Measurements from ENCODE around the gene TMEM223. TPM values are rescaled to one million over a fixed set of nuclear protein-coding genes. Genes with fewer than 3 reads are reported as not detected.
"Not testable (repeated sequence)": the region's sequence is repeated elsewhere in the genome, so short reads cannot be mapped to it uniquely, and the experiment has no call there.

TMEM223 gene, protein sequence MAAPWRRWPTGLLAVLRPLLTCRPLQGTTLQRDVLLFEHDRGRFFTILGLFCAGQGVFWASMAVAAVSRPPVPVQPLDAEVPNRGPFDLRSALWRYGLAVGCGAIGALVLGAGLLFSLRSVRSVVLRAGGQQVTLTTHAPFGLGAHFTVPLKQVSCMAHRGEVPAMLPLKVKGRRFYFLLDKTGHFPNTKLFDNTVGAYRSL
- 14.7 TPM for total RNA-seq

DNA sequence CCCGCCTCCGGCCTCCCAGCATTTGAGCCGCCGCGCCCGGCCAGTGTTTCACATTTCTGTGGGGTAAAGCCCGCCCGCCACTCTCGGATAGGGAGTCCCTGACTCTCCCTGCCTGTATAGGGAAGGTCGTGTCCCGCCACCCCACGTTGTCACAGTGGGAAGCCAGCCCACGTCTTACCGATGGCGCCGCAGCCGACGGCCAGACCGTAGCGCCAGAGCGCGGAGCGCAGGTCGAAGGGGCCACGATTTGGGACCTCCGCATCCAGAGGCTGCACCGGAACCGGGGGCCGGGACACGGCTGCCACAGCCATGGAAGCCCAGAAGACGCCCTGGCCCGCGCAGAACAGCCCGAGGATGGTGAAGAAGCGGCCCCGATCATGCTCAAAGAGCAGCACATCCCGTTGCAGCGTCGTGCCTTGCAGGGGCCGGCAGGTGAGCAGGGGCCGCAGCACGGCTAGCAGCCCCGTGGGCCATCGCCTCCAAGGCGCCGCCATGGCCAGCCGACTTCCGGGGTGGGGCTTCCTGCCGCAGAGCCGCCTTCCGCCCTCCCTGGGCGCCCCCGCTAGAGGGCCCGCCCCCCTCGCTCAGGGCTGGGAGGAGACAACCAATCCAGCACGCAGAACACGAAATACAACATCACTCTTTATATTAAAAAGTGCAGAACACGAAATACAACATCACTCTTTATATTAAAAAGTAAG, at the start of gene TMEM223:
TMEM223 (minus strand) TSS at position 506 of the 701 bp plus-strand sequence; CDS start at position 494, 12 bp downstream.
- DNase-seq (ENCODE audit: low spot score in 2 of 2) (peak; percentile 84 to 91), FAIRE-seq (no peak)

DNA sequence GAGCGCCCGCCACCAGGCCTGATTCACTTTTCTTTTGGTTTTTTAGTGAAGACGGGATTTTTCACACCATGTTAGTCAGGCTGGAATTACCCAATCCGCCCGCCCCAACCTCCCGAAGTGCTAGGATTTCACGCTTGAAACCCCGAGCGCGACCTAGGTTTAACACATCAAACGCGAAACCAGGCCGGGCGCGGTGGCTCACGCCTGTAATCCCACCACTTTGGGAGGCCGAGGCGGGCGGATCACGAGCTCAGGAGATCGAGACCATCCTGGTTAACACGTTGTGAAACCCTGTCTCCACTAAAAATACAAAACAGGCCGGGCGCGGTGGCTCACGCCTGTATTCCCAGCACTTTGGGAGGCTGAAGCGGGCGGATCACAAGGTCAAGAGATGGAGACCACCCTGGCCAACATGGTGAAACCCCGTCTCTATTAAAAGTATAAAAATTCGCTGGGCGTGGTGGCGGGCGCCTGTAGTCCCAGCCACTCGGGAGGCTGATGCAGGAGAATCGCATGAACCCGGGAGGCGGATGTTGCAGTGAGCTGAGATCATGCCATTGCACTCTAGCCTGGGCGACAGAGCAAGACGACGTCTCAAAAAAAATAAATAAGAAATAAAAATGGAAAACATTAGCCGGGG, 49.0 kb upstream of the TMEM223 start:
- DNase-seq (ENCODE audit: low spot score in 2 of 2); FAIRE-seq: not testable (repeated sequence)

DNA sequence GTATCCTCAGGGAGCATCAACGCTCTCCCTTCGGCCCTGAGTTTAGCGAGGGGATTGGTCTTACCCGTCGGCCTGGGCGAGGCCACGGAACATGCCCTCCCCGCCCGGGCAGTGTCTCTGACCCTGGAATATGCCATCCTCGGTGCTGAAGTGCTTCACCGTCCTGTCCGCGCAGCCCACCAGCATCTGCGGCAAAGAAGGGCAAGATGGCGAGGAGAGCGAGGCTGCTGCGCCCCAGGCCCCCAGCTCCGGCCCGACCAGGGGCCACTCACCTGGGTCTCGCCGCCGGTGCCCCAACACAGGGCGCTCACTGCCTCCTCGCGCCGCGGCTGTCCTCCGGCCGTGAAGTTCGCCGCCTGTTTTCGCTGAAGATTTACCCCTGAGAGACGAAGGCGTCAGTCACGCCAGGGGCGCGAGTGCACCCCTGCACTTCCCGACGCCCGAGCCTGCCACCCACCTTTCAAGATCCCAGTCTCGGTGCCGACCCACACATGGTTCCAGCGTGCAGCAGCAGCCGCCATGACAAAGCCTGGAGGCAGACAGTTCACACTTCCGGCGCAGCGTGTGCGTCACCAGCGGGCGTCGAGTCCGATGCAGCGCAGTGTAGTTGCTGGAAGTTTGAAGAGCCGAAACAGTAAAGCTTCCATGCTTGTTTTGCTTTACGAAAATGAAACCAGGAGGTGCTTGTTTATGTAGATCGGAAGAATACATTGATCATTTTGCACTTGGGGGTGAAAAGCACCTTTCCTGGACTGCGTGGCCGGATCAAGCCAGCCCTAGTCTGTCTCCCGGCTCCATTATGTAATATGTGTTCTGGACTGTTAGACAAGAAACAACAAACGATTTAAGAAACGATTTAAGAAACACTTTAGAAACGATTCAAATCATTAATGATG, 47.5 kb upstream of the TMEM223 start, which contains the start of gene WDR74:
WDR74 (minus strand) TSS at position 541 of the 896 bp plus-strand sequence; CDS start at position 521, 20 bp downstream.
- DNase-seq (ENCODE audit: low spot score in 2 of 2) = peak; percentile 85 to 87
- FAIRE-seq = no peak

DNA sequence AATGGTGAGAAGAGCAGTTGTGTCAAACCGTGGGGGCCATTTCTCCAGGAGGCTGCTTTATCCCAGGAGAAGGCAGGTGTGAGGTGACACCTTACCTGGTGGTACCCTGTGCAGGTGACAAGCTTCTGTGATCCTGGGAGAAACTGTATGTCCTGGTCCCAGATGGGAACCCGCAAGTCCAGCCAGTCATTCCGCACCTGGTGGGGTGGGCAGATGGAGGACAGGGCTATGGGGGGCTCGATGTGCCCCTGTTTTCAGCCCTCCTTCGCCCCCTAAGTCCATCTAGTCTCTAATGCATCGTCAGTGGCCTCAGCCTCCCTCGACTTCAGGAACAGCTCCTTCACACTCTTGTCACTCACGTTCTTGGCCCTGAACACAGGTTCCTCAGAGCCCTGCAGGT, 43.5 kb upstream of the TMEM223 start:
- FAIRE-seq = no peak
- DNase-seq (ENCODE audit: low spot score in 2 of 2) = no peak

DNA sequence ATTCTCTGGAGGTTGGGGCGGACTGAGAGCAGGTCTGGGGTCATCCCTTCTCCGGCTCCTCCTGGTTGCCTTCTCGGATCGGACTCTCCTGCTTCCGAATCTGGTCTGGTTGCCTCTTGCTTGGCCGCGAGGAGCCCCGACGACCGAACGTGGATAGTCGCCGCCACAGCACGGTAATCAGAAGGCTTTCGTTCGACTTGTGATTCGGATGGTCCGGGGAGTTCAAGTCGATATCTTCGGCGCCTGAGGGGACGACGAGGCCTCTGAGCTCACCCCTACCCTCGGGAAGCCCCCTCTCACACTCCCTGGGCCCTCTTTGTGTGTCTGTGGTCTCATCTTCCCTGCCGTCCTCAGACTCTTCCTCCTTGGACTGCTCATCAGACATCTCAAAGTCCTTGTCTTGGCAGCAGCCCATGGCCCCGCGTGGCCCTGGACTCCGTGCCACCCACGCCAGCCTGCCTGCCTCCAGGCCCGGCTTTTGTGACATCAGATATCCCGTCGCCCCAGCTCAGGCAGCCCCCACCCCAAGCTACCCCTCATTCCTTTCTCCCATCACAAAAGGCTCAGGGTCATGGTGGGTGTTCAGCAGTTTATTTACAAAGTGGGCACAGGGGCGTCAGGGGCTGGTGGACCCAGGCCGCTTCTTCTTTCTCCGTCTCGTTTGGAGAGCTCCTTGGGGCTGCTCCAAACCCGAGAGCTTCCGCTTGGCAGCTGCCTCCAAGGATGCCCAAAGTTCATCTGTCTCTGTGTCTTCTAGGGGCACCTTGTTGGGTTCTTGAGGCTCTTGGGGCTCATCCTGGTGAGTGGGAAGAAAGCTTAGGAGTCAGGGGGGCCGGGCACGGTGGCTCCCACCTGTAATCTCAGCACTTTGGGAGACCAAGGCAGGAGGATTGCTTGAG, 40.8 kb upstream of the TMEM223 start, which contains the start of gene TEX54:
TEX54 (minus strand) TSS at position 506 of the 899 bp plus-strand sequence.
- no peak for FAIRE-seq
- peak in 1 of 2 donors; percentile 40 for DNase-seq (ENCODE audit: low spot score in 2 of 2)

DNA sequence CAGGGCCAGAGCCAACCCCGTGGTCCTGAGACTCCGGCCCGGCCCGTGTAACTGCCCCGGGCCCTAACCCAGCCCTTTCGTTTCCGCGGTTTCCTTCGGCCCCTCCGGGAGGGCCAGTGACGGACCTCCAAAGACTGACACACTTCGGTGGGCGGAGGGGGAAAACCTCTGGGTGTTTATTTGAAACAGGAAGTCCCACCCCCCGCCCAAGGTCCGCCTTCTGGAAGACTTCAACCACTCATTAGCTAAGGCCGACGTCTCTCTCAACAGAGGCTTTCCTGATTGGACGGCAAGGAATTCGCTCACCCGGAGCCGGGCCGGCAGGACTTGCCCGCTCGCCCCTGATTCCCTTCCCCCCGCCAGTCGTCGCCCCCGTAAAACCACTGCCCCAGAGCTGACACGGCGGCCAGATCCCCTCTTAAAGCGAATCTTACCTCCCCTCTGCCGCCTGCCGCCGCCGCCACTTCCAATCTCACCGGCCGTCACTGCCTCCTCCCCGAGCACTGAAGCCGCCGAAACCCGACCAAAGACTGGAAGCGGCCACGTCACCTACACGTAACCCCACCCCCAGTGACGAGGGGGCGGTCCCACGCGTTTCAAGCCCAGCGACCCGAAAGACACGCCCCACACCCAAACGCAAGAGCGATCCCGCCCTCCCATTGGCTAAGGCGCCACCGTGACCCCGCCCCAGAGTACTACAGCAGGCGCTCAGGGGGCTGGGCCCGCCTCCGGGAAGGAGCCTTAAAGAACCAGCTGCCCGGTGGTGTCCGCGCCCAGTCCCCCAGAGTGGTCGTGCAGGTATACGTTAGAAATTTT, 39.9 kb upstream of the TMEM223 start, which contains the start of gene STX5:
STX5 (minus strand) TSS at position 532 of the 816 bp plus-strand sequence. CDS start 808 bp downstream, outside the sequence.
- FAIRE-seq (peak; percentile 76), DNase-seq (ENCODE audit: low spot score in 2 of 2) (peak; percentile 93 to 98)

DNA sequence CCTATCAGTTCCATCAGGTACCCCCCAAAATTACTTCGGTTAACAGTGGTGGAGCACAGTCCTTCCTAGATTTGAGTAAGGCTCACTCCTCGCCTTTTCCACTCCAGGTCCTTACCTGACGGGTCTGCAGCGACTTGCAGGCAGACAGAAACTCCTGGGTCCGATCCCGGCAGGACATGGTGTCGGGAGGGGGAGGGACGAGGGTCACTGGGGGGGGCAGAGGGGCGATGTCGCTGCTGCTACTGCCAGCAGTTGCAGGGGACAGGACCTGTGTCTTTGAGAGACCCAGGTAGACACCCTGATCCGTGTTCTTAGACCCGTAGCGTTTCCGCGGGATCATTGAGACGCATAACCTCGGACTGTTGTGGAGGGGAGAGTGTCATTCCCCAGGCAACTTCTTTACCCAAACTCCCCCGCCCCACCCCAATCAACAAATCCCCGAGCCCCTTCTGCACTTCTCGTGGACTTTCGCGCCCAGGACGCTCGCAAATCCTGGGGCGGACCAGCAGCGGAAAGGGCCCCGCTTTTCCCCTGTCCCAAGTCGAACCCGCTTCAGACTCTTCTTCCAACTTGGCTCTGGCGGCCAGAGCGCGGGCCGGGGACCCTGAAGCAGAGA, 39.2 kb upstream of the TMEM223 start:
- peak in 1 of 2 donors; percentile 27 for DNase-seq (ENCODE audit: low spot score in 2 of 2)
- FAIRE-seq = no peak

DNA sequence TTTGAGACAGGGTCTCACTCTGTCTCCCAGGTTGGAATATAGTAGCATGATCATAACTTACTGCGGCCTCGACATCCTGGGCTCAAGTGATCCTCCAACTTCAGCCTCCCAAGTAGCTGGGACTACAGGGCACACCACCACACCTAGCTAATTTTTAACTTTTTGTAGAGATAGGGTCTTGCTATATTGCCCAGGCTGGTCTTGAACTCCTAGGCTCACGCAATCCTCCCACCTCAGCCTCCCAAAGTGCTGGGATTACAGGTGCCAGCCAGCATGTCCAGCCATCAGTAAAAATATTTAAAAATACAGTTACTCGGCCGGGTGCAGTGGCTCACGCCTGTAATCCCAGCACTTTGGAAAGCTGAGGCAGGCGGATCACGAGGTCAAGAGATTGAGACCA, 36.3 kb upstream of the TMEM223 start:
- DNase-seq (ENCODE audit: low spot score in 2 of 2); FAIRE-seq: not testable (repeated sequence)

DNA sequence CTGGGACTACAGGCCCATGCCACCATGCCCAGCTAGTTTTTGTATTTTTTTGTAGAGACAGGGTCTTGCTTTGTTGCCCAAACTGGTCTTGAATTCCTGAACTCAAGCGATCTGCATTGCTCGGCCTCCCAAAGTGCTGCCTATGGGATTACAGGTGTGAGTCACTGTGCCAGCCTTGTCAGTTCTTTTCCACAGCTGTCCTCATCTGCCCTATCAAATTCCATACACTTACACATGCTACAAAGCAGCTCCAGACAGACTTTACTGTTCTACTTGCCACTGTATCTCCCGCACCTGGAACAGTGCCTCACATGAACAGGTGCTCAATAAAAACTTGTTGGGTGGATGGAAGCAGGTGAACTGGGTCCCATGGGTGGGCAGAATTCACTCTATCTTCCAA, 31.9 kb upstream of the TMEM223 start:
- DNase-seq (ENCODE audit: low spot score in 2 of 2) (no peak), FAIRE-seq (no peak)

DNA sequence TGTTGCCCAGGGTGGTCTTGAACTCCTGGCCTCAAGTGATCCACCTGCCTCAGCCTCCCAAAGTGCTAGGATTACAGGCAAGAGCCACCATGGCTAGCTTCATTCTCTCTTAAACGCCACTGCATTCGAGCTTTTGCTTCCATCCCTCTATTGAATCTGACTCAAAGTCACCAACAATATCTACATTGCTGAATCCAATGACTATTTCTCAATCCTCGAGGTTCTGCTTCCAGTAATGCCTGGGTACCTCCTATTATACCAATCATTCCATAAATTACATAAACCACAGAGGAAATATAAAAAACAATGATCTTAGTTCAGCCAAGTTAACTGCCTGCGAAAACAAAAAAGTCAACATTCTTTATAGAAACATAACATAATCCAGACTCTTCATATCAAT, 25.3 kb upstream of the TMEM223 start:
- FAIRE-seq = no peak
- no peak for DNase-seq (ENCODE audit: low spot score in 2 of 2)

DNA sequence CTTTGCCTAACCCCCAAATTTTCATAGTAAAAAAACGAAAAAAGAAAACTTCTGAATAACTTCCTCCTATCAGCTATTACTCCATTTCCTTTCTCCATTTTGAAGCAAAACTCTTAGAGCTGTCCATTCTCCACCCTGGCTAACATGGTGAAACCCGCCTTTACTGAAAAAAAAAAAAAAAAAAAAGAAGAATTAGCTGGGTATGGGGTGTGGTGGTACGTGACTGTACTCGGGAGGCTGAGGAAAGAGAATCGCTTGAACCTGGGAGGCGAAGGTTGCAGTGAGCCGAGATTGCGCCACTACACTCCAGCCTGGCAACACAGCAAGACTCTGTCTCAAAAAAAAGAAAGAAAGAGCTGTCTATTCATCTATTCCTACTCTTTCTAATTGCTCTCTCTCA, 24.8 kb upstream of the TMEM223 start:
- no peak for FAIRE-seq
- DNase-seq (ENCODE audit: low spot score in 2 of 2) = no peak

DNA sequence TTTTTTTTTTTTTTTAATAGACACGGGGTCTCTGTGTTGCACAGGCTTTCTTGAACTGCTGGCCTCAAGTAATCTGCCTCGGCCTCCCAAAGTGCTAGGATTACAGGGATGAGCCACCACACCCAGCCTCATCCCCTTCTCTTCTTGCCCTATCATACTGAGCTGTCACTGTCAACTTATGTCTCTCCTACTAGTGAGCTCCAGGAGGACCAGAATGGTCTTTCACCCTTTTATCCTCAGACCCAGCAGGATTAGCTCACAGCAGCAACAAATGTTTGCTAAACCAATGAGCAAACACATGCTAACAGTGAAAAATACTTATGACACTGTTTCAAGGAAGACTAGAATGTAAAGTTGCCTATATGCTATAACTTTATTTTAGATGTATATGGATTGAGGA, 19.9 kb upstream of the TMEM223 start:
- no peak for FAIRE-seq
- no peak for DNase-seq (ENCODE audit: low spot score in 2 of 2)

DNA sequence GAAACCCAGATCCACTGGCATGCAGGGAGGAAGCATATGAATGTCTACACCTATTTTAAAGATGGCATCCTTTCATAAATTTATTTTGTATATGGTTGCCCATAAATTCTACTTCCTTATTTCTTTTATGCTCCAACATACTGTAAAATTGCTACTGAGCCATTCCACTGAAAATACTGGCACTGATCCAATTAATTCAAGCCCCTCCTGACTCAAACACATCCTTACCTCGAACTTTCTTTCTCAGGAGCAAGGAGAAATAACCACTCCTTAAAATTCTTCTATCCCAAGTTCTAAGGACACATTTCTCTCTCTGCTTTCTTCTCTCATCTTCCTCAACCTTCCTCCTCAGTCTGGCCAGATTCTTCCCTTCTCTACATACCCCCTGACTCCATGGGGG, 18.9 kb upstream of the TMEM223 start:
- DNase-seq (ENCODE audit: low spot score in 2 of 2) = no peak
- FAIRE-seq = no peak

DNA sequence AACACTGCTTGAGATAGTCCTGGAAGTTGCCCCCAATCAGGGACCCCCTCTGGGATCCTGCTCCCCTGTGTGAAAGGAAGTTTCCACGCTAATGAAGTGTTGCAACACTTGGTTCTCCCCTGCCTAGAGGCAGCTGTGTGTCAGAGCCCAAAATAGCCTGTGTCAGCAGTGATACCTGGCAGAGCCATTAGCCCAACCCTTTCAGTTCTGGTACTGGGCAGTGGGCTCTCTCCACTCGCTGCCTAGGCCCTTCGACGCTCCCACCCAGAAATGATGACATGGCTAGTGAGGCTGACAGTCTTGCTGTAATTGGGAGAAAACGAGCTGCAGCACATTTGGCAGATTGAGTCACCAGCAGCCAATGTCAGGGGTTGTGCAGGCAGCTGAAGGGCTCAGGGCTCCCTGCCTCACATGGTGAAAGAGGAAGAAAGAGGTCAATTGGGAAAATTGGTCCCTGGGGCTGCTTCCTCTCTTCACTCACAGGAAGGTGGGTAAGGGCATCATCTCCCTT, 14.9 kb upstream of the TMEM223 start:
- no peak for DNase-seq (ENCODE audit: low spot score in 2 of 2)
- FAIRE-seq = no peak

DNA sequence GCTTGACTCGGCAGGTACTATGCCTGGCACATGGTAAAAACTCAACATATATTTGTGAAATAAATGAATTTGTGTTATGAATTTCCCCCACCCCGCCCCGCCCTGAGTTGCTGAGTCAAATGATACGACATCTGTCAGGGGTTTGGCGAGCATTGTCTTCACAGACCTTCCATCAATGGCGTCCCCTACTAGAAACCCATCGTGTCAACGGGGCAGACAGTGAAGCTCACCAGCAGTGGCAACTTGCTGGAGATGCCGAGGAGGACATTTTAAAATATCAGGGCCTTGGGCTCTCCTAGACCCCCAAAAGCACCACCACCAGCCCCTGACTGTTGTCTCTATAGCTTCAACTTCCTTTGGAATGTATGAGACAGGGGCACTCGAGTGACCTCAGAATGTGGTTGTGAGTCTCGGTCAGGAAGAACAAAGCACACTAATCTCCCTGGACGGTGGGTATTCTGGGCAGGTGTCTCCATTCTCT, 14.2 kb upstream of the TMEM223 start:
- FAIRE-seq (no peak), DNase-seq (ENCODE audit: low spot score in 2 of 2) (no peak)

DNA sequence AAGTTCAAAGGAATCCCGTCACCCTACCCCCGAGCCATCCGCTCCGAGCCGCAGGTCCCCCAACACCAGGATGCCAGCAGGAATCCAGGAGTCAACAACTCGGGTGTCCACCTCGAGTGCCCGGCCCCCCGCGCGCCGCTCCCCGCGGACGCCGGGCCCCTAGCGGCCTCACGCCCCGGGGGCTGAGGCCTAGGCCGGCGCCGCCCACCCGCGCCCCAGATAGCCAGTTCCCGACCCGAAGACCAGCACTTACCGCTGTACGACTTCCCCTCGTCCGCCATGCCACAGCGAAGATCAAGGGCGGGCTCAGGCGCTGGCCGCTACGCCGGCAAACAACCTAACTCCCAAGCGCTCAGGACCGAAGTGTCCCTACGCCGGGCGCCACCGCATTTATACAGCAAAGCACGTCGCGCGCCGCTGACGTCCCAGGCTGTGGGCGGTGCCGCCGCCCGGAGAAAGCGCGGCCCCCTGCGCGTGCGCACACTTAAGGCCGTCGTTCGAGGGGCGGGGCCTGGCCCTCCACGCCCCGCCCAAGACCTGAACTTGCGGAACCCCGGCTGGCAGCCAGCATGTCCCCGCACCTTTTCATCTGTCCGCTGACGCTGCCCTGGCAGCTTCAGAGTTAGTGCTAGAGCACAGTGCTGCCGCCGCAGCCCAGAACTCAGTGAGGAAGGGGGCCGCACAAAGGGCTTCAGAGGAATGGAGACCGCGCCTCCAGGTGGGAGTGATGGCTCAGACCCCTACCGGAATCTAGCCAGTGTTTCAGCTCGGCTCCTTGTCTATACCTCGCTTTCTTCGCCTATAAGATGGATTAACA, 13.5 kb upstream of the TMEM223 start, which contains the start of gene NXF1:
NXF1 (minus strand) TSS at position 365 of the 817 bp plus-strand sequence; CDS start at position 281, 84 bp downstream.
- no peak for FAIRE-seq

More for the DNA sequence above, 13.5 kb upstream of the TMEM223 start, which contains the start of gene NXF1:
- DNase-seq (ENCODE audit: low spot score in 2 of 2) = peak; percentile 99
